HG03196 (cell line): ENCODE results near the gene ODAPH.
"Not testable (repeated sequence)": the region's sequence is repeated elsewhere in the genome, so short reads cannot be mapped to it uniquely, and the experiment has no call there.

Experiments
- ATAC-seq: cut with Tn5 transposase; IDR thresholded peaks from one replicate; pipeline ENCODE4 v1.9.1; 2021; ENCODE audit not compliant: unreplicated experiment

Gene ODAPH

DNA sequence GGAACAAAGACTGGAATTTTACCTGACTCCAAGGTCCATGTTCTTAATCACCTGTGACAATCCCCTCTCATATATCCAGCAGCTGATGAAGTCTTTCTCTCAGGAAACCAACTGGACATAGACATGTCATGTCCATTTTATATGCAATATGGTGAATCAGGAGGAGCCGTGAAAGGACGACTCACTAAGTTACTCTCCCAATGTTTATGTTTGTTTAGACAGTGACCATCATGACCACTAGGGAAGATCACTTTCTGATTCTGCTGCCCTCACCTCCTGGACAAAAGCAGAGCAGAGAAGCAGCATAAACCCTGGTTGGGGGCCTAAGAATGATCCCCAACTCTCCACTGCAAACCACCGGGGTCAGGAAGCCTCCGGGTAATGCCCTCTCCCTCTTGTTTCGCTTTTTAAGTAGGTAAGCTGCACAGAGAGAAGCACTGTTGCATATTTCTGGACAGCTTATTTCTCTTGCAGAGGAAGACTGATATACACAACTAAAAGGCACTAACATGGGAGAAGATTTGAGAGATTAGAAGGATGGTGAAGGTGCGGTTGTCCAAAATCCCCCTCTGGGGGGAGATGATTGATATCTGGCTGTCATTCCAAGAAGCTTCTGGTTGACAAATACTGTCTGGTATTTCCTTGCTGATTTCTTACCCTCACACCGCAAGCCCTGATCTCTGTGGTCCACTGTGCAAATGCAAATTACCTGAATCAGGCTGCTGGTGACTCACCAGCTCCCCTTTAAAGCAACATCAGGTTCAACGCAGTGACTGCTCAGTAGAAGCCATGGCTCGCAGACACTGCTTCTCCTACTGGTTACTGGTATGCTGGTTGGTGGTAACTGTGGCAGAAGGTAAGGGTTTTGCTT is at the start of gene ODAPH:
ODAPH (plus strand) TSS at position 773 of the 871 bp plus-strand sequence; CDS start at position 790, 17 bp downstream.
- peak; percentile 91 for ATAC-seq

GRCh38 chr4:75509592-75509991 is 46.3 kb upstream of the ODAPH start:
- not testable (repeated sequence) for ATAC-seq

- ATAC-seq = no peak
Measured at GRCh38 chr4:75511841-75512240, 44.0 kb upstream of the ODAPH start.

DNA sequence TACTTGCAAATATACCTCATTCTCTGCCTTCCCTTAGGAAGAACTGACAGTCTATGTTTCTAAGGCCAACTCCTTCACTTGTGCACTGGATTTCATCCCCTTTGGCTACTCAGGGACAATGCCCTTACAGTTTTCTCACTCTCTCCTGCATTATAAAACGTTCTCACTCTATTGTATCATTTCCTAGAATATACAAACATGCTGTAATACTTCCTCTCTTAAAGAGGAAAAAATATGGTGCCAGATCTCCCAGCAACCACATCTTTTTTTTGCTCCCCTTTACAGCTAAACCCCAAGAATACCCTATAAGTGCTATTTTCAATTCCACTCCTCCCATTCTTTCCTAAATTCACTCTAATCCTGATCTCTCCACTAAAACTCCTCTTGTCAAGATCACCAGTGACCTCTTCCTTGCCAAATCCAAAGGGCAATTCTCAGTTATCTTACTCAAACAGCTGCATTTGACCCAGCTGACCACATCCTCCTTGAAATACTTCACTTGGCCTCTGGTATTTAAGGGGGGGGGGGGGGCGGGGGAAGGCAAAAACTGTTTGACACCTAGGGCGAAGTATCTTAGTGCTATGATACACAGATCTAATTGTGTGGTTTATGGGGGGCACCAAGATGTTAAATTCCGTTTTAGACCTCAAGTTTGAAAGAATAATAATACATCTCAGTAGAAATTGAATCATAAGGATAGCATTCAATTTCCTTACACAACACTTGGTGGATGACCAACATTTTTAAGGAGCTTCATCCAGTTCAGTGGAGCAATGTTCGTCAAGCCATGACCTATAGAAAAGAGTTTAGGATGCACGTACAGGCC is 43.3 kb upstream of the ODAPH start:
- no peak for ATAC-seq

DNA sequence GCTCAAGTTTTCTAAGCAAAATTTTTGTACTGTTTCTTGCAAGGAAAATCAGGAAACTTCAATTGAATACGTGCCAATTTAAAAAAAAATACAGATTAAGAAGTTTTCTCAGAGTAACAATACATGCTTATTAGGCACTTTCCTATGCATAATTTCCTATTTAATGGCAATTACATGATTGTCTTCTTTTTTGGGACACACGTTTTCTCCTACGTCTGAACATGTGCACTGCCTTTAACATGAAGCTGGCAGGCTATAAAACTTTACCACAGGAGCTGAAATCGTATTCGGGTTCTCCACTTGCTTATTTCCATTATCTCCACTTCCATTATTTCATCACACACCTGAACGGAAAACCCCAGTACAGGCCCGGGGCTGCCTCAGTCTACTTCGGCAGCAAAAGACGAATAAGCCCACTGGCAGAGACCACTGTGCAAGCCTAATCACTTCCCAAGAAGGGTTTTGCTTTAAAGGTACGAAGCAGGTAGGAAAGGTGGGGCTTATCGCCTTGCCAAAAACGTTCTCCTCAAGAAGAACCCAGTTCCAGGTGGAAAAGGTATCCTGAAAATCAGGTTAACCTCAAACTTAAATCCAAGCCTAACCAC is 42.2 kb upstream of the ODAPH start:
- peak; percentile 1 for ATAC-seq

- ATAC-seq = peak; percentile 95
Measured at GRCh38 chr4:75514131-75514948, 41.5 kb upstream of the ODAPH start, which contains the start of the genes RCHY1 and THAP6. Gene RCHY1, minus strand, starts transcription at chr4:75514403. Its CDS starts 117 bp downstream, at chr4:75514286. Gene THAP6, plus strand, starts transcription at chr4:75514473. Its CDS starts 980 bp downstream, at chr4:75515453.

GRCh38 chr4:75514949-75515612 is 40.8 kb upstream of the ODAPH start:
- ATAC-seq = peak; percentile 4

DNA sequence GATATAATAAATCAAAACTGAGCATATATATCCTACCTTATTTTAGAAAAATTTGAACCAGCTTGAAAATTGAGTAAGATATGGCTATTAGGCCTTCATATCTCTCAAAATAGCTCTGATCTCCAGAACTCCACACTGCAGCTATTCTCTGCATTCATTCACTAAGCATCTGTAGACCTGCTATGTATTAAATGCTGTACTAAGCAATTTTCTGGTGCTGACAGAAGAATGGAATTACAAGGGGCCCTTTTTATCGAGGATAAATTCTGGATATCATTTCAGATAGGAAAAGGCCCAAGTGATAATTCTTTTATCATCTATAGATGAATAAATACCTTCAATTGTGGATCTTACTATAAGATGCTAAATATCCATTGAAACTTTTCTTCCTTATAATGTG is 39.7 kb upstream of the ODAPH start:
- no peak for ATAC-seq

GRCh38 chr4:75519452-75519851 is 36.4 kb upstream of the ODAPH start:
- not testable (repeated sequence) for ATAC-seq

- ATAC-seq = no peak
Measured at GRCh38 chr4:75525086-75525485, 30.8 kb upstream of the ODAPH start.

GRCh38 chr4:75525910-75526309 is 30.0 kb upstream of the ODAPH start:
- ATAC-seq = no peak

GRCh38 chr4:75527482-75527881 is 28.4 kb upstream of the ODAPH start:
- no peak for ATAC-seq

DNA sequence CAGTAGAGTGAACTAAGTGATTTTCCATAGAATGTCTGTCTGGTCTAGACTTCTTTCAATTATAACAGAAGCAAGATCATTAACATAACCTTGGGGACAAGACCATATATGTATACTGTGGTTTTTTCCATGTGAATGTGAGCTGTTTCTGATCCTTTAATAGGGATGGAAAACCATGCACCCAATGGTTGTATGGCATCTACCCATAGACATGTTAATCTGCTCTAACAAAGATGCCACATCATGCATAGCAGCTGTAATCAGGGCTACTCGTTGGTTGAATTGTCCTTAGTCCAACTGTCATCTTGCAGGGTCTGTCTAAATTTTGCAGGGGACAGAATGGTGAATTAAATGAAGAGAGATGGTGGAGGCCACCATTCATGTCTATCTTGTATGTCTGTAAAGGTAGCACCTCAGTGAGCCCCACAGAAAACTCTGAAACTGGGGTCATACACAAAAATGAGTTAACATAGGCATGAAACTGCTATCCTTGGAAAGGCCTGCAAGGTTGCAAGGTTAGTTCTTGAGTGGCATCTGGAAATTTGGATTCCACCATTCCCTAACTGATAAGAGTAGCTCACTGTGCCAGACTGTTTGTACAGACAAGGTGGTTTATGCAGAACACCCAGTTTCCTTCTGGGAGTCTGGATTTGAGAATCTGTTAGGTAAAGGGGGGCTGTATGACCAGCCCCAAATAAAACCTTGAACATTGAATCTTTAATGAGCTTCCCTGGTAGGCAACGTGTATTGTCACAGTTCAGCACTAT is 25.1 kb upstream of the ODAPH start:
- ATAC-seq = no peak

- not testable (repeated sequence) for ATAC-seq
Measured at GRCh38 chr4:75531536-75532143, 24.2 kb upstream of the ODAPH start.

DNA sequence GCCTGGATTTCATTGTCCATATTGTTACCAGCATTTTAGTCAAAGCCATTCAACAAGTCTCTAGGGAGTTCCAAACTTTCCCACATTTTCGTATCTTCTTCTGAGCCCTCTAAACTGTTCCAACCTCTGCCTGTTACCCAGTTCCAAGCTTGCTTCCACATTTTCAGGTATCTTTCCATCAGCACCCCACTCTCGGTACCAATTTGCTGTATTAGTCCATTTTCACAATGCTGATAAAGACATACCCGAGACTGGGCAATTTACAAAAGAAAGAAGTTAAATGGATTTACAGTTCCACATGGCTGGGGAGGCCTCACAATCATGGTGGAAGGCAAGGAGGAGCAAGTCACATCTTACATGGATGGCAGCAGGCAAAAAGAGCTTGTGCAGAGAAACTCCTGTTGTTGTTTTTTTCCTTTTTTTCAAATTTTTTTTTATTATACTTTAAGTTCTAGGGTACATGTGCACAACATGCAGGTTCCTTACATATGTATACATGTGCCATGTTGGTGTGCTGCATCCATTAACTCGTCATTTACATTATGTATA is 22.5 kb upstream of the ODAPH start:
- not testable (repeated sequence) for ATAC-seq

DNA sequence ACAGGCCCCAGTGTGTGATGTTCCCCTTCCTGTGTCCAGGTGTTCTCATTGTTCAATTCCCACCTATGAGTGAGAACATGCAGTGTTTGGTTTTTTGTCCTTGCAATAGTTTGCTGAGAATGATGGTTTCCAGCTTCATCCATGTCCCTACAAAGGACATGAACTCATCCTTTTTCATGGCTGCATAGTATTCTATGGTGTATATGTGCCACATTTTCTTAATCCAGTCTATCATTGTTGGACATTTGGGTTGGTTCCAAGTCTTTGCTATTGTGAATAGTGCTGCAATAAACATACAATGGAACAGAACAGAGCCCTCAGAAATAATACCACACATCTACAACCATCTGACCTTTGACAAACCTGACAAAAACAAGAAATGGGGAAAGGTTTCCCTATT is 21.9 kb upstream of the ODAPH start:
- not testable (repeated sequence) for ATAC-seq

- ATAC-seq = not testable (repeated sequence)
Measured at GRCh38 chr4:75537308-75537707, 18.6 kb upstream of the ODAPH start.

DNA sequence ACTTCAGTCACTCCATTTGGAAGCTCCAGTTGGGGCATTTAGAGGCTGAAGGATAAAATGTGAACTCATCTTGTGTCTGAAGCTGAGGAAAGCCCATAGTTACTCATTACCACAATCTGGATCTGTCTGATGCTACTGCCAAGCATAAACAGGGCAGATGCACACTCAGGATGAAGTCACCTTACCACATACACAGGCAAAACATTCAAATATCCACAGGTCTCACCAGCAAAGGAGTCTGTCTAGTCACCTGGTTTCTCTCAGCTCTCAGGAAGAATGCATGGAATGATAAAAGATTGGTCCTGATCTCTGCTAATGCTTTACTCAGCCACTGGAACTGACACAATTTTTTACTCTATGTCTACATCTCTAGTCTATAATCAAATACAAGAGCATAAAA is 13.0 kb upstream of the ODAPH start:
- ATAC-seq = no peak
